Measurements from ENCODE around the gene TRIM16.
"Not testable (repeated sequence)": the region's sequence is repeated elsewhere in the genome, so short reads cannot be mapped to it uniquely, and the experiment has no call there.

The TRIM16 gene

DNA sequence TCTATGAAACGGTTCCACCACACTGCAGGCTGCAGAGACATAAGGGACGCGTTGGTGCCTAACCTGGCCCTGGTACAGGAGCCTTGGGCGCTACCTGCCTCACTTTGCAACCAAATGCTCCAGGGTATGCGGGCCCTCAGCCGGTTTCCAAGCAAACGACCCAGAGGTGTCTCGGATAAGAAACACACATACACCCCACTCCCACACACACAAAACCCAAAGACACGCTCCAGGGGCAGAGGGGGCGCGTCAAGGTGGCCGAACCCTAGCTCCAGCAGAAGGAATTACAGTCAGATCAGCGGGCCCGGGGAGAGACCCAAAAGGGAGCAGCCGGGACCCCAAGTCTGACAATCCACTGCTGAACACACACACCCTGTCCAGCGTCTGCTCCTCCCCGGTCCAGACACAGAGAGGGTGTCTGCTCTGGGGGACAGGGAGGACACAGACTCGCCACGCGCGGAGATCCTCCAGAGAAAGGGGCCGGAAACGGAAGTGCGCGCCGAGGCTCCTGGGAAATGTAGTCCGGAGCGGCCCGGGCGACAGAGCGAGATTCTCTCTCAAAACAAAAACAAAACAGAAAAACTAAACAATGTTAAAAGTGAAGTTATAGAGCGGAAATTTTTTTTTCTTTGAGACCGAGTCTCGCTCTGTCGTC lies at the start of gene TRIM16:
Gene TRIM16, minus strand, starts transcription at position 488 of the 655 bp plus-strand sequence. CDS start 32,702 bp downstream, outside the sequence.
- DNase-seq (ENCODE audit: low read depth in 2 of 2, low spot score in 1 of 2) = peak; percentile 45 to 59

DNA sequence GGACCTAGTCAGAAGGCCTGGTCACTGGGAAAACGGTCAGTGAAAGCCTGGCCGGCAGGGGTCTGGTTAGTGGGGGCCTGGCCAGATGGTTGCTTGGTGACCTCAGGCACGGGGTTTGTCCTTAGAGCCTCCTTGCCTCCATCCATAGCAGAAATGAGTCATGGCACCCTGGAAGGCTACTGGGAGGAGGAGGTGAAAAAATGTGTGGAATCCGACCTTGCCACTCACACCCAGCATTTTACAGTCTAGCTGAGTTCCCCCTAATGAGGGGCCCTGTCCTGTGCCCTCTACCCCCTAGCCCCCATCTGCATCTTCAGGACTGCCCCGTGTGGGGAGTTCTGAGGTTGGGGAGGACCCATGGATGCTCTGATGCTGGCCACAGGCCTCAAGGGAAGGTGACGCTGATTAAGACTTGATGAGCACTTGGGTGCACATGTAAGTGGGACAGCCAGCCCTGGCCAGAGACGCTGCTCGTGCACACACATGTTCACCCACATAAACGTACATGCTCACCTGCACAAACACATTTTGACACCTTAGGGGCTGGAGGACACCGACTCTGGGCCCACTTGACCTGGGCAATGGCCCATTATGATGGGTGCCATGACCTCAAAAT lies 49.2 kb upstream of the TRIM16 start:
- not testable (repeated sequence) for DNase-seq (ENCODE audit: low read depth in 2 of 2, low spot score in 1 of 2)

DNA sequence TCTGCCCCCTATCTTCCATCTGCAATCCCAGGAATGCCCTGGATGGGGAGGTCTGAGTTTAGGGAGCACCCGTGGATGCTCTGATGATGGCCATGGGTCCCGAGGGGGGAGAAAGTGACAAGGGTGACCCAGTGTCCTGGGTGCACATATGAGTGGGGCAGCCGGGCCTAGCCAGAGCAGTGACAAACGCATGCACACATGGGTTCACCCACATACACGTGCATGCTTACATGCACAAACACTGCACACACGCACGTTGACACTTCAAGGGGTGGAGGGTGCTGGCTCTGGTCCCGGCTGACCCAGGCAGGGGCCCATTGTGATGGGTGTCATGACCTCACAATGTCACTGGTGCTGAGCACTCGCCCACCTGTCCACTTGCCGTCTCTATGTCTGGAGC lies 47.8 kb upstream of the TRIM16 start, which contains the start of gene TBC1D26:
Gene TBC1D26, plus strand, starts transcription at position 384 of the 400 bp plus-strand sequence. CDS start 3,066 bp downstream, outside the sequence.
- DNase-seq (ENCODE audit: low read depth in 2 of 2, low spot score in 1 of 2) = not testable (repeated sequence)

DNA sequence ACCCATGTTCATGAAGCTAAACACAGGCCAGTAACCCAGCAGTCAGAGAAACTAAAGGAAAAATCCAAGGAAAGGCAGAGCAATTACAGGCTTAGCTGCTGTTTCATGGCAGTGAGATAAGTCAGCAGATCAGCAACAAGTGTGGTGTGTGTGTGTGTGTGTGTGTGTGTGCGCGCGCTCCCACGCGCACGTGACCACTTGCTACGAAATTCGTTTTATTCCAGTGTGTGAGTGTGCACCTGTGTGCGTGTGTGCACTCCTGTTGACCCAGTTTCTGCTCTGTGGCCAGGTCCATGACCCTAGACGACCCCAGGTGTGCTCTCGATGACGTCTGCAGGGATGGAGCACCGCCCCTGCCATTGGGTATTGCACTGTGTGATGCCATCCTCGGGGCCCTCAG lies 46.4 kb upstream of the TRIM16 start:
- DNase-seq (ENCODE audit: low read depth in 2 of 2, low spot score in 1 of 2) = not testable (repeated sequence)

DNA sequence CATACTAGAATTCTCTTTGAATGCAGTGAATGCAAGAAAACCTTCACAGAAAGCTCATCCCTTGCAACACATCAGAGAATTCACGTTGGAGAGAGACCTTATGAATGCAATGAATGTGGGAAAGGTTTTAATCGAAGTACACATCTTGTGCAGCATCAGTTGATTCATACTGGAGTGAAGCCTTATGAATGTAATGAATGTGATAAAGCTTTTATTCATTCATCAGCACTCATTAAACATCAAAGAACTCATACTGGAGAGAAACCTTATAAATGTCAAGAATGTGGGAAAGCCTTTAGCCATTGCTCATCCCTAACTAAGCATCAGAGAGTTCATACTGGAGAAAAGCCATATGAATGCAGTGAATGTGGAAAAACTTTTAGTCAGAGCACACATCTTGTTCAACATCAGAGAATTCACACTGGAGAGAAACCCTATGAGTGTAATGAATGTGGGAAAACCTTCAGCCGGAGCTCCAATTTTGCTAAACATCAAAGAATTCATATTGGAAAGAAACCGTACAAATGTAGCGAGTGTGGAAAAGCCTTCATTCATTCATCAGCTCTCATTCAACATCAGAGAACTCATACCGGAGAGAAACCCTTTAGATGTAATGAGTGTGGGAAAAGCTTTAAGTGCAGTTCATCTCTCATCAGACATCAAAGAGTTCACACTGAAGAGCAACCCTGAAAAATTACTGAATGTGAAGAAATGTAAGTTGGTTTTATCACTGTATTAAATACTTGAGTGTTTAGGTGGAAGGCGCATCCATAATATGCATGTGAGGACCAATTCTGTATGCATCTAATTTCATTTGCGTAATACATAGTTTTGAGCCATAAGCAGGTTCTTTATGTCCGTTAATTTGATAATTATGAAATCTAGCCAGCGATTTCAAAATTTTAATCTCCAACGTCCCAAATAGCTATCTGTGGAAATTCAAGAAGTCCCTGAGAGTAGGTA lies 32.8 kb upstream of the TRIM16 start:
- not testable (repeated sequence) for DNase-seq (ENCODE audit: low read depth in 2 of 2, low spot score in 1 of 2)

DNA sequence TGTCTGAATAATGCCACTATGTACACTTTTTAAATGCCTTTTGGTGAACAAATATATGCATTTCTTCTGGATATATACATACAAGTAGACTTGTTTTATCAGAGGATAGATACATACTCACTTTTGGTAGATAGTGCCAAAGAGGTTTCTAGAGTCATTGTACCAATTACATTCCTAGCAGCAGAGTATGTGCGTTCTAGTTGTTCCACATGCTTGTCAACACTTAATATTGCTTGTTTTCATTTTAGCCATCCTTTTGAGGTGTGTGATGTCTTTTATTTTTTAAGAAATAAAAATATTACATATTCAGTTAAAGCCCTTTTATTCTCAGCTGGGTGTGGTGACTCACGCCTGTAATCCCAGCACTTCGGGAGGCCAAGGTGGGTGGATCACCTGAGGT lies 24.8 kb upstream of the TRIM16 start:
- DNase-seq (ENCODE audit: low read depth in 2 of 2, low spot score in 1 of 2) = not testable (repeated sequence)

DNA sequence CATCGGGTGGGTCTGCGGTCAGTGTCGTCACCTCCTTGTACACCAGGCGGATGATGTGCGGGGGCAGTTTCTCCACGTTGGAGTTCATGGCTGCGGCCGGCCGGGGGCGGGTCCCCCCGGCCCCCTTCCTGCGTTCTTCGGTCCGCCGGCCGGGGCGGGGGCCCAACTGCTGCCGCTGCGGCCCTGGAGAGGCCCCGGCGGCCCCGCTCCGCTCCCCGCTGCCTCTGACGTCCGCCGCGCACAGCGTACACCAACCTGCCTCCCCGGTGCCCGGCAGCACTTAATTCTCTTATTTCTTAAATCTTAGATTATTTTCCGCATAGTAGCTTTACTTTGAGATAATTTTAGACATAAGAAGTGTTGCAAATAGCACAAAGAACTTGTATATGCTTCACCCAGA lies 20.7 kb upstream of the TRIM16 start:
- DNase-seq (ENCODE audit: low read depth in 2 of 2, low spot score in 1 of 2) = not testable (repeated sequence)

DNA sequence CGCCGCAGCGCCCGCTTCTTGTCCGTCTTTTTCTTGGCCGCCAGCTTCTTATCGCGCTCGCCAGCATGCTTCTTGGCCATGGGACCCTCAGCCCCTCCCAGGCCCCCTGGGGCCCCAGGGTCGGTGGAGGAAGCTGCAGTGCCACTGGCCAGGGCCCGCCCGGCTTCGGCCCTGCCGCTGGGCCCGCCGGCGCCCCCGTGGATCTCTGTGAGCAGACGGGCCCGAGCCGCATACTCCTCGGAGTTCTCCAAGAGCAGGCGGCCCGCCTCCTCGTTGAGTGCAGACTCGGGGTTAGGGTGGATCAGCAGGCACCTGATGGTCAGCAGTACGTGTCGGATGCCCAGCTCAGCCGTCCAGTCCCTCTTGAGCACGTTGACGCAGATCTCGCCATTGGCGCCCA lies 20.1 kb upstream of the TRIM16 start:
- not testable (repeated sequence) for DNase-seq (ENCODE audit: low read depth in 2 of 2, low spot score in 1 of 2)

DNA sequence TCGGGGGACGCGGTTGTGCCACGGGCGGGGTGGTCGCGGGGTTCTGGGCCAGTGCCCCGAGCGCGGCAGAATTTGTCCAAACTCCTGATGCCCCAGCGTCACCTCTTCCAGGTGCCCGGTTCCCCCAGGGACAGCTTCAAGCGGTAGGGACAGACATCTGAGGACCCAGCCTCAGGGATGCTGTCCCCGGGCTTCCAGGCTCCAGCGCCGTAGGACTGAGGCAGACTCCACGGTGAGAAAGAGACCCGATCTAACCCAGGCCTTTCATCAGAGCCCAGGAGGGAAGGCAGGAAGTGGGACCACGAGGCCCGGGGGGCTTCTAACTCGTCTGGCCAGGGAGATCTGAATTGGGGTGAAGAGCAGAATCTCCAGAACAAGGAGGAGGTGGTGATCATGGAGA lies 15.8 kb upstream of the TRIM16 start:
- DNase-seq (ENCODE audit: low read depth in 2 of 2, low spot score in 1 of 2) = not testable (repeated sequence)

DNA sequence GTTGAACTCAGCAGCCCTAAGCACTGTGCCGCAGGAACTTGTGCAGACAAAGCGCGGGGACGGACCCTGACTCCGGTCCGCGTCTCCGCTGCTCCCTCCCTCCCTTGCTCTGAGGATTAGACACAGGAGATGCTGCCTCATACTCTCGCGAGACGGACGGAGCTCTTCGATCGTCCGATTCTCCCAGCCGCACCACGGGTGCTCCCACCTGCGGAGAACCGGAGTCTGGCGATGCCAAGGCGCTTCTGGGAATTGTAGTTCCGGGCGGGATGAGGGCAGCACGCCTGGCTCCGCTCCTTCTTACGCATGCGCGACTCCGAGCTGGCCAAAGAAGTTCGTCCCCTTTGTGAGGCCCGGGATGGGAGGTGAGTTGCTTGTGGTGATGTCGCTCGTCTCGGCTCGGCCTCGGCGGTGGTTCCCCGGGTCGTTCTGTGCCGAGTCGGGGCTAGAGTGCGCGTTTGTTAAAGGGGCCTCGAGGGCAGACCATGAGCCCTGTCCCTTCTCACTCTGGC lies 15.4 kb upstream of the TRIM16 start, which contains the start of gene ZNF286A:
Gene ZNF286A, plus strand, starts transcription at position 340 of the 512 bp plus-strand sequence. CDS start 578 bp downstream, outside the sequence.
- DNase-seq (ENCODE audit: low read depth in 2 of 2, low spot score in 1 of 2) = peak; percentile 69 to 89

DNA sequence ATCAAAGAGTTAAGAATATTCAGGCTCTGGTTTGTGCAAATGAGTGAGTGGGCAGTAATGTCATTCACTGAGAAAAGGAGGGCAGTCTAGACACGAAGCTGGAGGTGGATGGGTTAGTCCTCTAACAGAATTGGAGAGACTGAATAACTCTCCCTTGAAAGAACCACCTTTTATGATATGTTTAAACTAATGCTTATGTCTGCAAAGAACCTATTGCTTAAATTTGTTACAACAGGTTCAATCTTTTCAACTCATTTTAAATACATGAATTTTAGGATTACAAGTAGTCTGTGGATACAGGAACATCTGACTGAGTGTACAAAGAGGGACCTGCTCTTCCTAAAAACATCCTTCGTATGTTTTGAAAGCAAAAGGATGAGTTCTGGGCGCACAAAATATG lies 14.9 kb upstream of the TRIM16 start:
- DNase-seq (ENCODE audit: low read depth in 2 of 2, low spot score in 1 of 2) = not testable (repeated sequence)

DNA sequence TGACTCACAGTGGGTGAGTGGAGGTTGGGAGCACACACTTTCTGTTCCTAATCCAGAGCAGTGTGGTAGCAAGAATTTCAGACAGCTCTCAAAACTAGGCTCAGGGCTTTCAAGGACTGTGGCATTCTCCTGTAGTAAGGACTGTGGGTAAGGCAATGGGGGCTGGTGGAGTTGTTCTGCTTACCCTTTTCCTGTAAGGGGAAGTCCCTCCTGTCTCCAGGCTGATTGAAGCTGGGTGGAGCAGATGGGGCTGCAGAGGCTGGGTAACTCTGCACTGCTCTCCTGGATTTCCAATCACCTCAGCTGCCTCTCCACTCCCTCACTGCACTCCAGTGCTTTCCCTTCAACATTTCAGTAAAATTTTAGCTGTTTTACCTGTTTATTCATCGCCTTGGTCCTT lies 3.4 kb upstream of the TRIM16 start:
- not testable (repeated sequence) for DNase-seq (ENCODE audit: low read depth in 2 of 2, low spot score in 1 of 2)

DNA sequence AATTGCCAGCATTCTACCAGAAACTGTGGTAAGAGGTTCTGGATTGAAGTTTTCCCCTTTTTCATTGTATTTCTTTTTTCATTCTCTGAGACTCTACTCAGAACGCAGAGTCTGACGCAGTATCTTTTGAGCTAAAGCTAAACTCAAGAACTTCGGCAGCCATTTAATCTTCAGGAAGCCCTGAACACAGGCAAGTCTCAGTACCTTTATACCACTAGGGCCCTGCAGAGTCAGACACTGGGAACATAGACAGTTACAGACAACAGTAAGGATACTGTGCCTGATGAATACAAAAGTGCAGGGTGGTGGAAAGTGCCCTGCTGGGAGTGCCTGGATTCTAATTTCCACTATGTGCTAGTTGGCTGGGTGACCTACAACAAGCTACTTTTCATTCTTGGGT lies 976 bp downstream of the TRIM16 start:
- DNase-seq (ENCODE audit: low read depth in 2 of 2, low spot score in 1 of 2) = not testable (repeated sequence)

DNA sequence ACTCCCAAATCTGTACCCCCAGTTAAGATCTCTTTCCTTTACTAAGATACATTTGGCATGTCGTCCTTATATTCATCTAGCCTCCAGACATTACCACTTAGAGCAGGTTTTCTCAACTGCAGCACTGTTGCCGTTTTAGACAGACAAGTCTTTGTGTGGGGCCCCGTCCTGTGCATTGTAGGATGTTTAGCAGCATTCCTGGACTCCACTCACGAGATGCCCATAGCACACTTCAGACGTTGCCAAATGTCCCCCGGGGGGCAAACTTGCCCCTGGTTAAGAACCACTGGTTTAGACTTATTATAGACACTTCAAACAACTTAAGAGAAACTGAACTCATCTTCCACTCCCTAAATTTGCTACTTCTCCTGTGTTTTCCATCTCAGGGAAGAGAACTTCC lies 8.1 kb downstream of the TRIM16 start:
- DNase-seq (ENCODE audit: low read depth in 2 of 2, low spot score in 1 of 2) = not testable (repeated sequence)

DNA sequence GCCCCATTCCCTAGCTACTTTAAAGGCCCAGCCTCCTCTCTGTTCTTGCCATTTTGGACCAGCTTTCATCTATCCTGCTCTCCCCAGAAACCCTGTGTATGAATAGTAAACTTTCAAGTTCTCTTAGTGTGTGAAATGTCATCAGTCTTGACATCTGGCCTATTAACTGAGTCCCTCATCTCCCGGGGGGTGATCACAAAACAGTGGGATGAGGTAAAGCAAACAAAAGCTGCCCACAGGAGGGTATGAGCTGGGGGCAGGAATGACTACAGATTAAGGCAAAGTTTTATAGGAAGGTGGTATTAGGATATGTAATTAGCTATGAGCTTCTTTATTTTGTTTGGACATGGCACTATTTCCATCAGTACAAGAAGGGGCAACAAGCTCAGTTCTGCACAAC lies 9.5 kb downstream of the TRIM16 start:
- DNase-seq (ENCODE audit: low read depth in 2 of 2, low spot score in 1 of 2) = not testable (repeated sequence)

DNA sequence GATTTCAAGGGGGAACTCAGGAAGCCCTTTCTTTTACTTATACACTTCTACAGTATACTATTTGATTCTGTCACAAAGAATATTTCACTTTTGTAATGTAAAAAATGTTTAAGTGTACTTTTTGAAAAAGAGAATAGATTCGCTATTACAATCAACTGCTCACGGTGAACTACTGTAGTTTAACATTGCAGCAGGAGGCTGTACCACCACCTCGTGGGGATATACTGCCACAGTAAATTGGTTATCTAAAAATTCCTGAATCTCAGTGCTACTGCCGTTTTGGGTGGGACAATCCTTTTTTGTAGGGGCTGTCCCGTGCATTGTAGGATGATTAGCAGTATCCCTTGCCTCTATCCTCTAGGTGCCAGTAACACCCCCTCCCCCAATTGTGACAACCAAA lies 14.6 kb downstream of the TRIM16 start:
- not testable (repeated sequence) for DNase-seq (ENCODE audit: low read depth in 2 of 2, low spot score in 1 of 2)

DNA sequence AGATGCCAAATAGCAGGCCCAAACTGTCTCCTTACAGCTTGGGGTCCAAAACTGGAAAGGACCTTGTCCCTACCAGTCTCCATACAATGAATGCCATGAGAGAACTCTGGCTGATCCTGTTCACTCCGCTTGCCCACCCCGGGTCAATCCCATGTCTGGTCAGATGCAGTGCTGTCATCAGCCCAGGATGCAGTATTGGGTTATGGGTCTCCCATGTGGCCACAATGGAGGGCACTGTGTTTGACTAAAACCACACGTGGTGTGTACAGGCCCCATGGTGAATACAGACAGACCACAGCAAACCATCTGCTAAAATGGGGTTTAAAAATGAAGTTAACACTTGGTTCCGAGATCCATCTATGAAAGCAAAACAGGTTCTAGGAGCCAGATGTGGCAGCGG lies 20.4 kb downstream of the TRIM16 start:
- DNase-seq (ENCODE audit: low read depth in 2 of 2, low spot score in 1 of 2) = no peak

DNA sequence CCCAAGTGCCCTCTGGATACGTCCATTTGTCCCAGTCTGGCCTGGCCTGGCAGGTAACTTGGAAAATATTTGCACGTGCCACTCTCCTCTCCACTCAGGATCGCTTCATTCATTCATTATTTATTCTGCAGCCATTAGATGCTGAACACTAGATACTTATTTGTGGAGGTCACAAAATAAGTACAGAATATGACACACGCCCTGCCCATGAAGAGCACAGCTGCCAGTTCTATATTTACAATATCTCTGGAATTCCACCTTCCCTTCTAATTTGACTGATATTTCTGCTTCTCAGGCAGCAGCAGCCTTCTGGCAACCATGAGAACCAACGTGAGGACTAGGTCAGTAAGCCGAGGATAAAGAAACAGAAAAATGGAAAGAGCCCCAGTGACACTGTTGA lies 20.9 kb downstream of the TRIM16 start:
- DNase-seq (ENCODE audit: low read depth in 2 of 2, low spot score in 1 of 2) = no peak

DNA sequence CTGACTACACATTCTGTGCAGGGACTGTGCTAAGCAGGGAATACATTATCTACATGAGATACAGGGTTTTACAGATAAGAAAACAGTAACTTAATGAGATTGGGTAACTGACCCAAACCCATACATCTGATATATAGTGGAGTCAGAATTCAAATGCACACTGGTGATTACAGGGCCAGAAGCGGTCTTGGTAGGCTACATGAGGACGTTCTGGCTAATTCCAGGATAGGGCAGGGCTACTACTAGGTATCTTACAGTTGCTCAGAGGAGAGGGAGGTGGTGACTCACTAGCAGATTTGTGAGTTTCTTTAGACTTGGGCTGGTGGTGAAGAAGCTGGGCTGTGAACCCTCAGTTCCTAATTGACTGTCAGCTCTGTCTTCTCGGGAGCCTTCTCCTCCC lies 21.4 kb downstream of the TRIM16 start:
- DNase-seq (ENCODE audit: low read depth in 2 of 2, low spot score in 1 of 2) = no peak

DNA sequence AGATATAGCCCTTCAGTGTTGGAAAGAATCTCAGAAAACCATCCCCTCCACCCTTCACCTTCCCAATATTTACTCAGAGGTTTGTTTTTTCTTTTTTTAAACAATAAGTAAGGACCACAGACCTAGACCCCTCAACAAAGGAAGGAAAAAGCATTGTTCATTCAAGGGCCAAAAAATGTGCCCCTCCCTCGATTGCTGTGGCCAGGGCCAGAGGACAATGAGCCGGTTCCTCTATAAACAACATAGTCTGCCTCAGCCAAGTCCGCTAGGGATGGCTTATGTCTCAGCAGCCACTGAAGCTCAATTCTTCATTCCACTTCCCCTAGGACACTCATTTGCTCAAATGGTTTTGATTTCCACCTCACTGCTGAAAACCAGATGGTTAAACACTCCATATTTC lies 24.0 kb downstream of the TRIM16 start:
- DNase-seq (ENCODE audit: low read depth in 2 of 2, low spot score in 1 of 2) = no peak

DNA sequence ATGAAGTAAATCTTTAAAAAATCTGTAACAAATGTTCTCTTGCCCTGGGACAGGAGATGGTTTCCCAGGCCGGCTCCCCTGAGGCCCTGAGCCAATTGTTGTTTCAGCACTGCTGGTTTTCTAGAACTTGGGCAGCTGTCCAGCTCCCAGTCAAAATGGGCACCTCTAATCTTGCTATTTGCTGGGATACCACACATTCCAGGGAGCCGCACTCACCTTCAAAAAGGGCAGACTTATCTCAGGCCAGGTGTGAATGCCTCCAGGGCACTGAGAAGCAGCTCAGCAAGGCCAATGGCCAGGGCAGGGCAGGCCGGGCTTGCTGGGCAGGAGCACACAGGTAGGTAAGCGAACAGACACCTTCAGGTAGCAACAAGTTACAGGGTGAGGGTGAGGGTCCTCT lies 24.4 kb downstream of the TRIM16 start:
- DNase-seq (ENCODE audit: low read depth in 2 of 2, low spot score in 1 of 2) = no peak
